GM12878 (cell line): ENCODE results near the gene ZNF790. TPM values are rescaled to one million over a fixed set of nuclear protein-coding genes. Genes with fewer than 3 reads are reported as not detected.
A peak's percentile ranks its signal among the peaks of the same experiment; 100 is the strongest.

Source experiments
- ESRRA ChIP-seq: IDR thresholded peaks from 2 replicates; pipeline ENCODE4 v1.6.1; 2012; ENCODE audit warnings: mild to moderate bottlenecking, low read length, improper control_type of control experiment
- ETV6 ChIP-seq, 2 experiments: fragments of 450-650 bp in 1 of 2; IDR thresholded peaks in 1 of 2; conservative IDR thresholded peaks in 1 of 2; 2 replicates each; pipeline ENCODE4 v1.6.1; 2014; ENCODE audit warnings: antibody characterized with exemption in 1 of 2, borderline replicate concordance in 1 of 2, low read depth in 1 of 2, mild to moderate bottlenecking in 1 of 2, moderate library complexity in 1 of 2
- FOS ChIP-seq: IDR thresholded peaks from 3 replicates; pipeline ENCODE4 v1.6.1; 2011; ENCODE audit warnings: borderline replicate concordance; ENCODE audit not compliant: insufficient read length; ENCODE audit errors: extremely low read depth
- KDM1A ChIP-seq: fragments of 200-600 bp; sonication (generic); IDR thresholded peaks from 2 replicates; pipeline ENCODE4 v1.6.1; 2016; ENCODE audit warnings: borderline replicate concordance
- MYC ChIP-seq: IDR thresholded peaks from 2 replicates; pipeline ENCODE4 v1.6.1; 2011; ENCODE audit warnings: mild to moderate bottlenecking, low read length, moderate library complexity, inconsistent platforms; ENCODE audit not compliant: insufficient read depth, insufficient replicate concordance, insufficient read length, severe bottlenecking
- PML ChIP-seq: IDR thresholded peaks from 2 replicates; pipeline ENCODE4 v1.6.1; 2012; ENCODE audit warnings: low read length, inconsistent platforms
- RUNX3 ChIP-seq: IDR thresholded peaks from 2 replicates; pipeline ENCODE4 v1.6.1; 2012; ENCODE audit warnings: low read length, inconsistent platforms
- SUPT20H ChIP-seq: IDR thresholded peaks from 2 replicates; pipeline ENCODE4 v1.6.1; 2011; ENCODE audit warnings: low read depth, mild to moderate bottlenecking, low read length, moderate library complexity, borderline replicate concordance; ENCODE audit not compliant: control insufficient read depth
- TCF12 ChIP-seq: IDR thresholded peaks from 2 replicates; pipeline ENCODE4 v1.6.1; 2011; ENCODE audit warnings: low read depth, mild to moderate bottlenecking, low read length
- TCF7 ChIP-seq: IDR thresholded peaks from 2 replicates; pipeline ENCODE4 v1.6.1; 2014; ENCODE audit warnings: antibody characterized with exemption, borderline replicate concordance
- ZNF24 ChIP-seq: fragments of 450-650 bp; IDR thresholded peaks from 2 replicates; pipeline ENCODE4 v1.6.1; 2017; ENCODE audit warnings: antibody characterized with exemption, mild to moderate bottlenecking
- ZNF384 ChIP-seq: IDR thresholded peaks from 2 replicates; pipeline ENCODE4 v1.6.1; 2012; ENCODE audit warnings: low read depth, mild to moderate bottlenecking, low read length, improper control_type of control experiment, borderline replicate concordance
- polyA plus RNA-seq, 11 experiments: library from polyadenylated mRNA; depleted of rRNA in 4 of 11; unstranded in 6 of 11; stranded (reverse) in 5 of 11; fragments of >200 nt; fragmentation: Nextera tagmentation in 4 of 11; fragmentation: Illumina TruSeq in 1 of 11; extraction: Ambion mirVana in 4 of 11; extraction: Trizol in 1 of 11; gene quantifications; 1 replicate in 1 of 11; 2 replicates in 10 of 11; pipeline versions ENCODE4 v1.2.1 to v1.2.3, GENCODE V29; 2011 to 2016; ENCODE audit warnings: inconsistent platforms in 2 of 11, missing spikeins in 2 of 11, low read depth in 1 of 11
- total RNA-seq, 4 experiments: library from RNA; depleted of rRNA in 3 of 4; stranded (reverse); fragments of >200 nt in 3 of 4; fragmentation: Illumina TruSeq in 1 of 4; extraction: Trizol in 1 of 4; gene quantifications; 2 replicates each; pipeline versions ENCODE4 v1.2.1 to v1.2.3, GENCODE V29; 2013 to 2021
- TF ChIP-seq, protein P1 (sequence below): fragments of 450-650 bp; IDR thresholded peaks from 2 replicates; pipeline ENCODE4 v1.6.1; 2017; ENCODE audit warnings: mild to moderate bottlenecking, low read depth, inconsistent platforms; ENCODE audit not compliant: poor library complexity, severe bottlenecking
- TF ChIP-seq, protein P2 (sequence below): fragments of 450-650 bp; formaldehyde crosslinking; IDR thresholded peaks from 2 replicates; pipeline ENCODE4 v1.4.0; 2022; ENCODE audit warnings: mild to moderate bottlenecking, moderate library complexity
- TF ChIP-seq, protein P3 (sequence below): IDR thresholded peaks from 2 replicates; pipeline ENCODE4 v1.6.1; 2011; ENCODE audit warnings: borderline replicate concordance, low read depth, mild to moderate bottlenecking, moderate library complexity, low read length; ENCODE audit not compliant: insufficient read depth, poor library complexity, severe bottlenecking
- TF ChIP-seq, protein P4 (sequence below): fragments of 450-650 bp; IDR thresholded peaks from 2 replicates; pipeline ENCODE4 v1.6.1; 2016; ENCODE audit warnings: mild to moderate bottlenecking, moderate library complexity, borderline replicate concordance

The ZNF790 gene
- total and polyA plus RNA-seq, 10 of the 15 experiments (the other 5 are each of a cell fraction or from before 2014, with no cell fraction given) = 0.87 to 5.2 (median 2.9) TPM

DNA sequence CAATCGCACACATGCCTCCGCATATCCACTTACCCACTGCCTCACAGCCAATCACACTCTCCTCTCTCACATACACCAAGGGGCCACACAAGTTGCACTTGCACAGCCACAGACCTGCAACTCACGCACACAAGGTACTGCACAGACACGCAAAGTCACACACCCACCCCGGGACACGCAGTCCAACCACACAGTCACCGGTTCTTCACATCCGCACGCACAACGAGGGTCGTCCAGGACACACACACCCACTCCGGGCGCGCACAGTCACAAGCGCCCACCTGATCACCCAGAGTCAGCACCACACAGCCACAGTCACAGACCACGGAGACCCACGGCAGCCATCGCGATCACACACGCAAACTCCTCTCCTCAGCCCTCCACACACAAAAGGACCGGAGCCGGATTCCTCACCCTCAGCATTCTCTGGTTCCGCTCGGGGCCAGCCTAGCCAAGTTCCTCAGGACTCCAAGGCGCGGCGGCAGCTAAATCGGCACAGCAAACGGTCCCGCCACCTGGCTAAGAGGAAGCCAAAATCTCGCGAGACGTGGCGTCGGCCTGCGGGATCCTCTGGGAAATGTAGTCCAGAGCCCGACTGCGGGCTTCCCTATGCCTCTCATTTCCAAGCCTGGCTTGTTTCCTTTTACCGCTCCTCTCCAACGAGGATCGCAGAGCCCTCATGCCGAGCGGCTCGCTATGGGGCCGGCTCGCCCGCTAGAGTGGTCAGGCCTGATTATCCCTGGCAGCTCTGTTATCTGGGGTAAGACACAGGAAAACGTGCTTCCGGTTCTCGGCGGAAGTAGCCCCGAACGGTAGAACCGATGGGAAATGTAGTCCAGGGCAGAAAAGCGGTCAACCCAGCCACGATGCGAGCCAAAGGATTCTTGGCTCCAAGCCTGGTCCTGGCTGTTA, 65.6 kb downstream of the ZNF790 start, which contains the start of gene ZNF850 (continued):
- TF ChIP-seq, protein P1, sequence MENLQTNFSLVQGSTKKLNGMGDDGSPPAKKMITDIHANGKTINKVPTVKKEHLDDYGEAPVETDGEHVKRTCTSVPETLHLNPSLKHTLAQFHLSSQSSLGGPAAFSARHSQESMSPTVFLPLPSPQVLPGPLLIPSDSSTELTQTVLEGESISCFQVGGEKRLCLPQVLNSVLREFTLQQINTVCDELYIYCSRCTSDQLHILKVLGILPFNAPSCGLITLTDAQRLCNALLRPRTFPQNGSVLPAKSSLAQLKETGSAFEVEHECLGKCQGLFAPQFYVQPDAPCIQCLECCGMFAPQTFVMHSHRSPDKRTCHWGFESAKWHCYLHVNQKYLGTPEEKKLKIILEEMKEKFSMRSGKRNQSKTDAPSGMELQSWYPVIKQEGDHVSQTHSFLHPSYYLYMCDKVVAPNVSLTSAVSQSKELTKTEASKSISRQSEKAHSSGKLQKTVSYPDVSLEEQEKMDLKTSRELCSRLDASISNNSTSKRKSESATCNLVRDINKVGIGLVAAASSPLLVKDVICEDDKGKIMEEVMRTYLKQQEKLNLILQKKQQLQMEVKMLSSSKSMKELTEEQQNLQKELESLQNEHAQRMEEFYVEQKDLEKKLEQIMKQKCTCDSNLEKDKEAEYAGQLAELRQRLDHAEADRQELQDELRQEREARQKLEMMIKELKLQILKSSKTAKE = no peak
- TF ChIP-seq, protein P2, sequence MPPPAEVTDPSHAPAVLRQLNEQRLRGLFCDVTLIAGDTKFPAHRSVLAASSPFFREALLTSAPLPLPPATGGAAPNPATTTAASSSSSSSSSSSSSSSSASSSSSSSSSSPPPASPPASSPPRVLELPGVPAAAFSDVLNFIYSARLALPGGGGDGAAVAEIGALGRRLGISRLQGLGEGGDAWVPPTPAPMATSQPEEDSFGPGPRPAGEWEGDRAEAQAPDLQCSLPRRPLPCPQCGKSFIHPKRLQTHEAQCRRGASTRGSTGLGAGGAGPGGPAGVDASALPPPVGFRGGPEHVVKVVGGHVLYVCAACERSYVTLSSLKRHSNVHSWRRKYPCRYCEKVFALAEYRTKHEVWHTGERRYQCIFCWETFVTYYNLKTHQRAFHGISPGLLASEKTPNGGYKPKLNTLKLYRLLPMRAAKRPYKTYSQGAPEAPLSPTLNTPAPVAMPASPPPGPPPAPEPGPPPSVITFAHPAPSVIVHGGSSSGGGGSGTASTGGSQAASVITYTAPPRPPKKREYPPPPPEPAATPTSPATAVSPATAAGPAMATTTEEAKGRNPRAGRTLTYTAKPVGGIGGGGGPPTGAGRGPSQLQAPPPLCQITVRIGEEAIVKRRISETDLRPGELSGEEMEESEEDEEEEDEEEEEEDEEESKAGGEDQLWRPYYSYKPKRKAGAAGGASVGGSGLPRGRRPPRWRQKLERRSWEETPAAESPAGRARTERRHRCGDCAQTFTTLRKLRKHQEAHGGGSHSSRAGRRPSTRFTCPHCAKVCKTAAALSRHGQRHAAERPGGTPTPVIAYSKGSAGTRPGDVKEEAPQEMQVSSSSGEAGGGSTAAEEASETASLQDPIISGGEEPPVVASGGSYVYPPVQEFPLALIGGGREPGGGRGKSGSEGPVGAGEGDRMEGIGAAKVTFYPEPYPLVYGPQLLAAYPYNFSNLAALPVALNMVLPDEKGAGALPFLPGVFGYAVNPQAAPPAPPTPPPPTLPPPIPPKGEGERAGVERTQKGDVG (CRISPR knock-in tag) = no peak
- TF ChIP-seq SUPT20H (no peak), ZNF24 (no peak), MYC (no peak), RUNX3 (peak; percentile 49; the same call in 1 of the 2 replicates), ETV6 (conservative IDR thresholded peaks at IDR 0.05 in 1 of 2, IDR thresholded peaks at IDR 0.05 in 1 of 2; ENCODE audit: borderline replicate concordance in 1 of 2, low read depth in 1 of 2) (no peak), KDM1A (no peak), TCF12 (0 out of 2 replicates have a peak, but pooled peaks have one; percentile 56), TCF7 (no peak), FOS (no peak), ZNF384 (no peak), PML (no peak), ESRRA (peak; percentile 13; the same call in 1 of the 2 replicates)
- TF ChIP-seq, protein P3, sequence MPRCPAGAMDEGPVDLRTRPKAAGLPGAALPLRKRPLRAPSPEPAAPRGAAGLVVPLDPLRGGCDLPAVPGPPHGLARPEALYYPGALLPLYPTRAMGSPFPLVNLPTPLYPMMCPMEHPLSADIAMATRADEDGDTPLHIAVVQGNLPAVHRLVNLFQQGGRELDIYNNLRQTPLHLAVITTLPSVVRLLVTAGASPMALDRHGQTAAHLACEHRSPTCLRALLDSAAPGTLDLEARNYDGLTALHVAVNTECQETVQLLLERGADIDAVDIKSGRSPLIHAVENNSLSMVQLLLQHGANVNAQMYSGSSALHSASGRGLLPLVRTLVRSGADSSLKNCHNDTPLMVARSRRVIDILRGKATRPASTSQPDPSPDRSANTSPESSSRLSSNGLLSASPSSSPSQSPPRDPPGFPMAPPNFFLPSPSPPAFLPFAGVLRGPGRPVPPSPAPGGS = no peak
- TF ChIP-seq, protein P4, sequence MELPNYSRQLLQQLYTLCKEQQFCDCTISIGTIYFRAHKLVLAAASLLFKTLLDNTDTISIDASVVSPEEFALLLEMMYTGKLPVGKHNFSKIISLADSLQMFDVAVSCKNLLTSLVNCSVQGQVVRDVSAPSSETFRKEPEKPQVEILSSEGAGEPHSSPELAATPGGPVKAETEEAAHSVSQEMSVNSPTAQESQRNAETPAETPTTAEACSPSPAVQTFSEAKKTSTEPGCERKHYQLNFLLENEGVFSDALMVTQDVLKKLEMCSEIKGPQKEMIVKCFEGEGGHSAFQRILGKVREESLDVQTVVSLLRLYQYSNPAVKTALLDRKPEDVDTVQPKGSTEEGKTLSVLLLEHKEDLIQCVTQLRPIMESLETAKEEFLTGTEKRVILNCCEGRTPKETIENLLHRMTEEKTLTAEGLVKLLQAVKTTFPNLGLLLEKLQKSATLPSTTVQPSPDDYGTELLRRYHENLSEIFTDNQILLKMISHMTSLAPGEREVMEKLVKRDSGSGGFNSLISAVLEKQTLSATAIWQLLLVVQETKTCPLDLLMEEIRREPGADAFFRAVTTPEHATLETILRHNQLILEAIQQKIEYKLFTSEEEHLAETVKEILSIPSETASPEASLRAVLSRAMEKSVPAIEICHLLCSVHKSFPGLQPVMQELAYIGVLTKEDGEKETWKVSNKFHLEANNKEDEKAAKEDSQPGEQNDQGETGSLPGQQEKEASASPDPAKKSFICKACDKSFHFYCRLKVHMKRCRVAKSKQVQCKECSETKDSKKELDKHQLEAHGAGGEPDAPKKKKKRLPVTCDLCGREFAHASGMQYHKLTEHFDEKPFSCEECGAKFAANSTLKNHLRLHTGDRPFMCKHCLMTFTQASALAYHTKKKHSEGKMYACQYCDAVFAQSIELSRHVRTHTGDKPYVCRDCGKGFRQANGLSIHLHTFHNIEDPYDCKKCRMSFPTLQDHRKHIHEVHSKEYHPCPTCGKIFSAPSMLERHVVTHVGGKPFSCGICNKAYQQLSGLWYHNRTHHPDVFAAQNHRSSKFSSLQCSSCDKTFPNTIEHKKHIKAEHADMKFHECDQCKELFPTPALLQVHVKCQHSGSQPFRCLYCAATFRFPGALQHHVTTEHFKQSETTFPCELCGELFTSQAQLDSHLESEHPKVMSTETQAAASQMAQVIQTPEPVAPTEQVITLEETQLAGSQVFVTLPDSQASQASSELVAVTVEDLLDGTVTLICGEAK = peak; percentile 99
